Transverse colon (tissue), 3 donors: Measurements from ENCODE around the gene RELL2.

ENCODE experiments used
- POLR2A ChIP-seq: fragments of 450-650 bp; IDR thresholded peaks from one replicate; pipeline ENCODE4 v1.6.1; 2016; ENCODE audit warnings: antibody characterized with exemption, mild to moderate bottlenecking, moderate library complexity
- TF ChIP-seq, protein P1 (sequence below), 5 experiments: fragments of 200-600 bp in 3 of 5; fragments of 450-650 bp in 2 of 5; sonication (generic) in 3 of 5; IDR thresholded peaks; 1 replicate in 2 of 5; 2 replicates in 3 of 5; pipeline ENCODE4 v1.5.1; 2016 to 2017; ENCODE audit warnings: antibody characterized with exemption in 5 of 5, inconsistent platforms in 3 of 5, mild to moderate bottlenecking in 2 of 5, moderate library complexity in 1 of 5

- TF ChIP-seq, protein P1, sequence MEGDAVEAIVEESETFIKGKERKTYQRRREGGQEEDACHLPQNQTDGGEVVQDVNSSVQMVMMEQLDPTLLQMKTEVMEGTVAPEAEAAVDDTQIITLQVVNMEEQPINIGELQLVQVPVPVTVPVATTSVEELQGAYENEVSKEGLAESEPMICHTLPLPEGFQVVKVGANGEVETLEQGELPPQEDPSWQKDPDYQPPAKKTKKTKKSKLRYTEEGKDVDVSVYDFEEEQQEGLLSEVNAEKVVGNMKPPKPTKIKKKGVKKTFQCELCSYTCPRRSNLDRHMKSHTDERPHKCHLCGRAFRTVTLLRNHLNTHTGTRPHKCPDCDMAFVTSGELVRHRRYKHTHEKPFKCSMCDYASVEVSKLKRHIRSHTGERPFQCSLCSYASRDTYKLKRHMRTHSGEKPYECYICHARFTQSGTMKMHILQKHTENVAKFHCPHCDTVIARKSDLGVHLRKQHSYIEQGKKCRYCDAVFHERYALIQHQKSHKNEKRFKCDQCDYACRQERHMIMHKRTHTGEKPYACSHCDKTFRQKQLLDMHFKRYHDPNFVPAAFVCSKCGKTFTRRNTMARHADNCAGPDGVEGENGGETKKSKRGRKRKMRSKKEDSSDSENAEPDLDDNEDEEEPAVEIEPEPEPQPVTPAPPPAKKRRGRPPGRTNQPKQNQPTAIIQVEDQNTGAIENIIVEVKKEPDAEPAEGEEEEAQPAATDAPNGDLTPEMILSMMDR (IDR thresholded peaks at IDR 0.05) = no peak
- TF ChIP-seq POLR2A = no peak
Observed at GRCh38 chr5:141657937-141658545, 21.2 kb downstream of the RELL2 start.
